ENCODE results near the gene FDX1.

FDX1 gene

DNA sequence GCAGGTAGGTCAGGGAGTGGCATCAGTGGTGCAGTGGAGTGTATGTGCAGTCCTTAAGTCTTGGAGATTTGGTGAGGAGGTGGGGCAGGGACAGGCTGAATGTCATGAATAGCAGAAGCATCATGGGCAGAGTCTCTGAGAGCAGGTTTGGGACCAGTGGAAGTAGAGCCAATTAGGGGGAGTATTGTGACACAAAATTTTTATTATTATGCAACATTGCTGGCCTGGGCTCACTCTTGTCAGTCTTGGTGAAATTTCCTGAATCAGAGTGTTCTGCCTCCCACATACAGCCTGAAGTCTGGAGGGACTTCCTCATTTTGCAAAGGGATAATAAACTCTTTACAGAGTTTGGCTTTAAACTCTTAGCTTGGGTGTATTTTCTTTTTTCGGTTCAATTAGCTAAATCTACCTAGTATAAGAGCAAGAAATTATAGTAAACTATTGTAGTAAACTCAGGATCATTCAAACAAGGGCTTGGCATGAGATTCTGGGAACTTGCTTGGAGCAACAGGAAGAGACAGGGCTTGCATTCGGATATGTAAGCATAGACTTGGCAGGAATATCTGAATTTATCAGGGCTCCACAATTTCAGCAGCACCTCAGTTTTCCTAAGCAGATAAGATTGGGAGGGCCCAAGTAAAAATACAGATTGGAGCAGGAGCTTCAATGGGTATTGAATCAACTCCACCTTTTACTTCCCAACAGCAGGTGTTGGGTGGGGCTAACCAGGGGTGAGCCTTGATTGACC, 67.7 kb downstream of the FDX1 start:
- no peak for TF ChIP-seq CTCF (IDR thresholded peaks at IDR 0.05; ENCODE audit: low read depth, low read length)

DNA sequence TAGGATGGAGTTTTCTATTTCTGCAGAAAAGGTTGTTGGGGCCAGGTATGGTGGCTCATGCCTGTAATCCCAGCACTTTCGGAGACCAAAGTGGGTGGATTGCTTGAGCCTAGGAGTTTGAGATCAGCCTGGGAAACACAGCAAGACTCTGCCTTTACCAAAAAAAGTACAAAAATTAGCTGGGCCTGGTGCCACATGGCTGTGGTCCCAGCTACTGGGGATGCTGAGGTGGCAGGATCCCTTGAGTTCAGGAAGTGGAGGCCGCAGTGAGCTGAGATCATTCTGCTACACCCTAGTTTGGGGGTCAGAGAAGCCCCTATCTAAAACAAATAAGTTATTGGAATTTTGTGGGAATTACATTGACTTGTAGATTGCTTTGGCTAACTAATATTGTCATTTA, 71.7 kb downstream of the FDX1 start:
- no peak for TF ChIP-seq CTCF (IDR thresholded peaks at IDR 0.05; ENCODE audit: low read depth, low read length)
- no peak overlapping the region for H3K4me3 ChIP-seq (ENCODE audit: low read depth, low read length)

More for the DNA sequence above, 67.7 kb downstream of the FDX1 start:
- no peak overlapping the region for H3K4me3 ChIP-seq (ENCODE audit: low read depth, low read length)

DNA sequence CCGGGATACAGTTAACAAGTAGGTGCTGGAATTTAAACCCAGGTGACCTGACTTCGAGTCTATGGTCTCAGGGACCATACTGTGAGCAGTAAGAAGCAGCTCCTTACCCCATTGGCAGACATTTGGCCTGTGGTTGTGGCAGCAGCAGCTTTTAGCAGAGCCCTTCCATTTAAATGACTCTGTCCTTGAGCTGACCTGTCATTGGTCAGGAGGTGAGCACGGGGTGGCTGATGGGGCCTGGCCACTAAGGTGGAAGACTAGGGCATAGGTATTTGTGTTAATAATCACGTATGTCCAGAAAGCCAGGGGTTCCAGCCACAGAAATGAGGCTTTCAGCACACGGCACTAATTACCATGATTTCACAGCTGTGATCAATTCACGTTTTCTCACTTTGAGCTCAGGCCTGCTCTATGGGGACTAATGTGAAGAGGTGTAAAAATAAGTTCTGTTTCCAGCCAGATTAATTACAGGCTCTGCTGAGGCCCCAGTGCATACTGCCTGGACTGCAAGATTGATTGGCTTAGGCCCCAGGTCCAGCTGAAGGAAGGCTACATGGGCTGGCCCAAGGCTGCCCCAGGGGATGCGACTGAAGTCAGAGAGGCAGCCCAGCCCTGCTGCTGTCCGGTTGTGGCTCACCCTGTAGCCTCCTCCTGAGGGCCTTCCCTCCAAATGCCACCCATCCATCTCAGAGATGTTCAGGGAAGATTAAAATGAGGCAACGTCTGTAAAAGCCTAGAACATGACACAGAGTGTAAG, 76.0 kb downstream of the FDX1 start:
- no peak overlapping the region for H3K4me3 ChIP-seq (ENCODE audit: low read depth, low read length)
- no peak for TF ChIP-seq CTCF (IDR thresholded peaks at IDR 0.05; ENCODE audit: low read depth, low read length)

DNA sequence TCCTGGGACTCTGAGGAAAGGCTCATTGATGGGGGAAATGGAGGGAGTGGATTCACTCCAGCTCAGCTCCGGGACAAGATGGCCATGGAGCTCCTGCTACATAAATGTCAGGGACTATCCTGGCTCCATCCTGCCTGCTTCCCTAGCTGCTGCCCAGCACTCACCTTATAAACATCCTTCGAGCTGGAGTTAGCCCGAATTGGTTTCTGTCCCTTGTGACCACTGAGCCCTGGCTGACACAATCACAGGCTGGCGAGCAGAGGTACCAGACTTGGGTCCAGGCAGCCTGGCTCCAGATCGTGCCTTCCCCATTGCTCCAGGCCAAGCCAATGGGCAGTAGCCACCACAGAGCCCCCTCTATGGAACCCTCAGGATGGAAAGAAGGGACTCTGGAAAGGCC, 77.6 kb downstream of the FDX1 start:
- no peak for TF ChIP-seq CTCF (IDR thresholded peaks at IDR 0.05; ENCODE audit: low read depth, low read length)
- H3K4me3 ChIP-seq (ENCODE audit: low read depth, low read length) = no peak overlapping the region

GRCh38 chr11:110508786-110509185, 79.0 kb downstream of the FDX1 start:
- H3K4me3 ChIP-seq (ENCODE audit: low read depth, low read length) = no peak overlapping the region
- no peak for TF ChIP-seq CTCF (IDR thresholded peaks at IDR 0.05; ENCODE audit: low read depth, low read length)

DNA sequence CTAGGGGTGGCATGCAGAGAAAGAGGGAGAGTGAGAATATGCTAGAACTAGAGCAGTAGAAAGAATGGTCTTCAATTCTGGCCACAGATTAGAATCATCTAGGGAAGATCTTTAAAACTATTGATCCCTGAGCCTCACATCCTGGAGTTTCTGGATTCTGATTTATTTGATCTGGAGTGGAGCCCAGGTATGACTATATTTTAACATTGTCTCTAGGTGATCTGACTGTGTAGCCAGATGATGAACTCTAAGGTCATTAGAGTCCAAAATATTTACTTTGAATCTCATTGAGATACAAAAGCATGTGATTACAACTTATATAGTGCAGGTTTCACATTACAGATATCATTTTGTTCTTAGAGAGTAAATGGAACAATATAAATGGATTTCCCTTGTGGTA, 79.7 kb downstream of the FDX1 start:
- H3K4me3 ChIP-seq (ENCODE audit: low read depth, low read length) = no peak overlapping the region
- no peak for TF ChIP-seq CTCF (IDR thresholded peaks at IDR 0.05; ENCODE audit: low read depth, low read length)

DNA sequence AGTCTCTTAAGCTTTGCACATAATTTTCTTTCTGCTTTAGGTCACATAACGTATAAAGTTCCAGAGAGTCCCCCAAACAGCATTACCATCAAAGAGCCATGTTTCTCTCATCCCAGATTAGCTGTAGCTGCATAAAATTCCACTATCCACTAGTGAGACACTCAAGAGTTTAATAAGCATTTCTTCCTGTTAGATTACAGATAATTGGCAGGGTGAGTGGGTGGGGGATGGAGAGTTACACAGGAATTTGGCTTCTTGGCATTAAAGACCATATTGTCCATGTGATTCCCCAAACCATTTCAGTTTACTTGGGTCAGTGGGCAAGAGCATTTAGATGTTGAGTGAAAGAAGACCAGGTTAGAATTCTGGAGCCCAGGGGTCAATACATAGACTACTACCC, 82.3 kb downstream of the FDX1 start:
- H3K4me3 ChIP-seq (ENCODE audit: low read depth, low read length) = no peak overlapping the region
- no peak for TF ChIP-seq CTCF (IDR thresholded peaks at IDR 0.05; ENCODE audit: low read depth, low read length)

All from WI38 (cell line).